Activated CD4-positive, alpha-beta T cell treated with anti-CD3 and anti-CD28 coated beads, Interleukin-2, amount 50 U/mL, for 48 hours (primary cell): ENCODE measurements around the gene TSPAN18.

Experiments
- DNase-seq, 2 experiments: peaks; one replicate each; pipeline ENCODE4 v3.0.0-alpha.2; 2020

Gene TSPAN18

GRCh38 chr11:44903518-44903917 is 176.8 kb downstream of the TSPAN18 start:
- DNase-seq, result no peak

- no peak for DNase-seq
These were observed 177.7 kb downstream of the TSPAN18 start for GRCh38 chr11:44904261-44905020.

- no peak for DNase-seq
These were observed 178.5 kb downstream of the TSPAN18 start for GRCh38 chr11:44905131-44905866.

- no peak for DNase-seq
These were observed 179.9 kb downstream of the TSPAN18 start for GRCh38 chr11:44906649-44907048.

GRCh38 chr11:44909557-44909956 is 182.8 kb downstream of the TSPAN18 start:
- no peak for DNase-seq

- DNase-seq, result no peak
These were observed 183.8 kb downstream of the TSPAN18 start for GRCh38 chr11:44910591-44910990.

- DNase-seq, result peak; percentile 87 to 92
These were observed 184.5 kb downstream of the TSPAN18 start for GRCh38 chr11:44911029-44911814.

- DNase-seq, result no peak
These were observed 185.7 kb downstream of the TSPAN18 start for GRCh38 chr11:44912270-44912987.

GRCh38 chr11:44913502-44913901 is 186.7 kb downstream of the TSPAN18 start:
- no peak for DNase-seq

- DNase-seq, result no peak
These were observed 187.3 kb downstream of the TSPAN18 start for GRCh38 chr11:44914105-44914504.

GRCh38 chr11:44915004-44915403 is 188.2 kb downstream of the TSPAN18 start:
- DNase-seq, result no peak

- DNase-seq, result no peak
These were observed 188.9 kb downstream of the TSPAN18 start for GRCh38 chr11:44915621-44916020.

GRCh38 chr11:44916331-44916730 is 189.6 kb downstream of the TSPAN18 start:
- DNase-seq, result no peak

GRCh38 chr11:44916801-44917385 is 190.1 kb downstream of the TSPAN18 start:
- no peak for DNase-seq

- no peak for DNase-seq
These were observed 191.0 kb downstream of the TSPAN18 start for GRCh38 chr11:44917741-44918140.

GRCh38 chr11:44920451-44920850 is 193.7 kb downstream of the TSPAN18 start:
- DNase-seq, result no peak

GRCh38 chr11:44923115-44923514 is 196.4 kb downstream of the TSPAN18 start:
- no peak for DNase-seq

GRCh38 chr11:44923806-44924205 is 197.0 kb downstream of the TSPAN18 start:
- DNase-seq, result no peak

GRCh38 chr11:44926036-44926435 is 199.3 kb downstream of the TSPAN18 start:
- no peak for DNase-seq

GRCh38 chr11:44927174-44927661 is 200.5 kb downstream of the TSPAN18 start:
- peak; percentile 66 to 71 for DNase-seq

GRCh38 chr11:44928144-44928543 is 201.4 kb downstream of the TSPAN18 start:
- no peak for DNase-seq

- no peak for DNase-seq
These were observed 202.1 kb downstream of the TSPAN18 start for GRCh38 chr11:44928816-44929215.
